ENCODE results near the gene SLCO2A1.

DNA sequence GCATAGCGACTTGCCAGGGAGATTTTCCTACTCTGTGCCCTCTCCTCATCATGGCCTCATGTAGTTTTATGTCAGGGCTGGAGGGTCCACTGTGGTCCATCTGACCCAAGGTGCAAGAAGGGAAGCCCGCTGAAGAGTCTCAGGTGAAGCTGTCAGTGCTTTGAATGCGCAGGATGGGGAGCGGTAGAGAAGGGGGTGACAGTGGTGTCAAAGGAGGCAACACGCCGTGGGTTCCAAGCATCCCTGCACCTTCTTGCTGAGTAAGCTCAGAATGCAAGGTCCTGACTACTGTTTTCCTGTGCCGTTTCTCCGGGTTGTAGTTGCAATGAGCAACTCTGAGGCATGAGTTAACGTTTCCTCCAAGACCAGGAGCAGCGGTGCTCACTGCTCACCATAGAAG is 89.2 kb downstream of the SLCO2A1 start:
- TF ChIP-seq, protein P1, sequence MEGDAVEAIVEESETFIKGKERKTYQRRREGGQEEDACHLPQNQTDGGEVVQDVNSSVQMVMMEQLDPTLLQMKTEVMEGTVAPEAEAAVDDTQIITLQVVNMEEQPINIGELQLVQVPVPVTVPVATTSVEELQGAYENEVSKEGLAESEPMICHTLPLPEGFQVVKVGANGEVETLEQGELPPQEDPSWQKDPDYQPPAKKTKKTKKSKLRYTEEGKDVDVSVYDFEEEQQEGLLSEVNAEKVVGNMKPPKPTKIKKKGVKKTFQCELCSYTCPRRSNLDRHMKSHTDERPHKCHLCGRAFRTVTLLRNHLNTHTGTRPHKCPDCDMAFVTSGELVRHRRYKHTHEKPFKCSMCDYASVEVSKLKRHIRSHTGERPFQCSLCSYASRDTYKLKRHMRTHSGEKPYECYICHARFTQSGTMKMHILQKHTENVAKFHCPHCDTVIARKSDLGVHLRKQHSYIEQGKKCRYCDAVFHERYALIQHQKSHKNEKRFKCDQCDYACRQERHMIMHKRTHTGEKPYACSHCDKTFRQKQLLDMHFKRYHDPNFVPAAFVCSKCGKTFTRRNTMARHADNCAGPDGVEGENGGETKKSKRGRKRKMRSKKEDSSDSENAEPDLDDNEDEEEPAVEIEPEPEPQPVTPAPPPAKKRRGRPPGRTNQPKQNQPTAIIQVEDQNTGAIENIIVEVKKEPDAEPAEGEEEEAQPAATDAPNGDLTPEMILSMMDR (conservative IDR thresholded peaks at IDR 0.05; ENCODE audit: low read depth in 2 of 2), result no peak
- TF ChIP-seq REST (IDR thresholded peaks at IDR 0.05; ENCODE audit: unreplicated experiment), result no peak
- no peak for TF ChIP-seq STAT1 (IDR thresholded peaks at IDR 0.05; ENCODE audit: unreplicated experiment)
- TF ChIP-seq NANOG (IDR thresholded peaks at IDR 0.05; ENCODE audit: borderline replicate concordance), result no peak
- TF ChIP-seq, protein P2, sequence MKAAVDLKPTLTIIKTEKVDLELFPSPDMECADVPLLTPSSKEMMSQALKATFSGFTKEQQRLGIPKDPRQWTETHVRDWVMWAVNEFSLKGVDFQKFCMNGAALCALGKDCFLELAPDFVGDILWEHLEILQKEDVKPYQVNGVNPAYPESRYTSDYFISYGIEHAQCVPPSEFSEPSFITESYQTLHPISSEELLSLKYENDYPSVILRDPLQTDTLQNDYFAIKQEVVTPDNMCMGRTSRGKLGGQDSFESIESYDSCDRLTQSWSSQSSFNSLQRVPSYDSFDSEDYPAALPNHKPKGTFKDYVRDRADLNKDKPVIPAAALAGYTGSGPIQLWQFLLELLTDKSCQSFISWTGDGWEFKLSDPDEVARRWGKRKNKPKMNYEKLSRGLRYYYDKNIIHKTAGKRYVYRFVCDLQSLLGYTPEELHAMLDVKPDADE (IDR thresholded peaks at IDR 0.05), result no peak
- TF ChIP-seq ZNF114 (CRISPR knock-in tag; IDR thresholded peaks at IDR 0.05), result no peak
- TF ChIP-seq ZNF331 (CRISPR knock-in tag; IDR thresholded peaks at IDR 0.05; ENCODE audit: low read depth), result no peak
- no peak for TF ChIP-seq POLR2AphosphoS5 (IDR thresholded peaks at IDR 0.05; ENCODE audit: low read depth)
- TF ChIP-seq EZH2phosphoT487 (IDR thresholded peaks at IDR 0.05; ENCODE audit: unreplicated experiment), result no peak

All from GM23338 (cell line).